Measurements from ENCODE around the gene CYP2A6.

Gene CYP2A6

DNA sequence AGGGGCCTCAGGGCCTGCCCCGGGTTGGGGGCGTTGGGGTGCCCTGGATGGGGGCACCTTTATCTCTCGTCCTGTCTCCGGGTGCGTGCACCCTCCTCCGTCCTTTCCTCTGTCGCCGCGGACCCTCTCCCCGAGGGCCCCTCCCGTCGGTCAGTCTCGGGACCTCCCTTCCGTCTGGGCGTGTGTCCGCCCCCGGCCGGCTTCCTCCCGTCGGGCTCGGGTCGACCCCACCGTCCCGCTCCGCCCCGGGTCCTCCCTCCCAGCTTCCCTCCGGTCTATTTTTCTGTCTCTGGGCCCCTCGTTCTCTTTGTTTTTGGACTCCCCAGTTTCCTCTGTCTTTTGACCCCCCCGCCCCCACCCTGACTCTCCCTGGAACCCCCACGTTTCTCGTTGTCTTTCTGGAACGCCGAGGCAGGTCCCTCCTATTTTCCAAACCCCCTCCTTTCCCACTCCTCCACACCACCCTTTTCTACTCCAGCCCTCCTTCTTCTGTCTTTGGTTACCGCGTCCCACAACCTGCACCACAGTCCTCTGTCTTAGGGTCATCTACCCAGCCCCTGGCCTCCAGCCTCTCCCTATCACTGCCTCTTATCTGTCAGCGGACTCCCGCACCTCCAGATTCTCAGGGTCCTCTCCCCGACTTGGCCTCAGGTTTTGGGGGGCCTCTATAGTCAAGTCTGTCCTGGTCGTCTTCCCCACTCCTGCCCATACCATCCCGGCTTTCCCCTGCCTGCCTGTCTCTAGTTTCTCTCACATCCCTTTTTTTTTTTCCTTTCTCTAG is 50.5 kb downstream of the CYP2A6 start:
- Histone ChIP-seq H3K4me3 (ENCODE audit: low read length) (peak overlapping the region; percentile 88), H3K4me1 (ENCODE audit: insufficient read depth, low read length) (peaks cover 45% of the 10 kb centered on the region), H3K36me3 (ENCODE audit: insufficient read depth, low read length) (peaks cover 39% of the 10 kb centered on the region)

DNA sequence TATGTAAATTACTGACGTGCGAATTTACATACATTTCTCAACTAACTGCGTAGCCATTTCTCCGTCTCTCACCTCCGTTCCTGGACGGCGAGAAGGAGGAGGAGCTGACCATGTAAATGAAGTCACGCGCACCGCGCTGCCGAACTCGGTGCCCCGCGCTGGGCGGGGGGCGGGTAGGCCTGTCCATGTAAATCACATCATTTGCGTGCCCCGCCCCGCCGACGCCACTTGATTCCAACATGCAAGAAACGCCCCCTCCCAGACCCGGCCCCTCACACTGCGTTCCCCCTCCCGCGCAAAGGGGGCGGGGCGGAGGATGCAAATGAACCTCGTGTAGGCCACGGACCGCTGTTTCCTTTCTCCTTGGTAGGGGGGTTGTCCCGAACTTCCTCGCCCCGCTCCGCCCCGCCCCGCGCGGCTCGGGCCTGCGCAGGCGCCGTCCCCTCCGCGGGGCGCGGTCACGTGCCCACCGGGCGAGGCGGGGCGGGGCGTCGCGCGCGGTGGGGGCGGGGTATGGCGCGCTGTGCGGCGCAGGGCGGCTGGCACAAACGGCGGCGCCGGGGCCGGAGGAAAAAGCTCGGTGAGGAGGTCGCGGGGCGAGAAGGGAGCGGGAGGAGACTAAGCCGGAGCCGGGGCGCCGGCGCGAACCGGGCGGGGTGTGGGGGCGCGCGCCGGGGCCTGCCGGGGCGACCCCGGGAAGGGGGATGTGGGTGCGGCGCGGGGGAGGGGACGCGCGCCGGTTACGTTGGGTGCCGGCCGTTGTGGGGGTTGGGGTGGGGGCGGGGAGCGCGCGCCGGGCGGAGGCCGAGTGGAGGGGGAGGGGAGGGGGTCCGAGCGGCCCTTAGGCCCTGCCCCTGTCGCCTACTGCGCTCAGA is 51.3 kb downstream of the CYP2A6 start, which contains the start of gene EGLN2:
Gene EGLN2, plus strand, starts transcription at position 509 of the 875 bp plus-strand sequence. CDS start 1,382 bp downstream, outside the sequence.
- peaks cover 40% of the 10 kb centered on the region for H3K4me1 ChIP-seq (ENCODE audit: insufficient read depth, low read length)

More for the DNA sequence above, 50.5 kb downstream of the CYP2A6 start:
- H3K9me3 ChIP-seq (ENCODE audit: low read length) = no peaks in the 10 kb centered on the region
- no peaks in the 10 kb centered on the region for H3K27me3 ChIP-seq (ENCODE audit: insufficient read depth, low read length)
- H2AFZ ChIP-seq (ENCODE audit: low read depth, low read length) = no peak overlapping the region

DNA sequence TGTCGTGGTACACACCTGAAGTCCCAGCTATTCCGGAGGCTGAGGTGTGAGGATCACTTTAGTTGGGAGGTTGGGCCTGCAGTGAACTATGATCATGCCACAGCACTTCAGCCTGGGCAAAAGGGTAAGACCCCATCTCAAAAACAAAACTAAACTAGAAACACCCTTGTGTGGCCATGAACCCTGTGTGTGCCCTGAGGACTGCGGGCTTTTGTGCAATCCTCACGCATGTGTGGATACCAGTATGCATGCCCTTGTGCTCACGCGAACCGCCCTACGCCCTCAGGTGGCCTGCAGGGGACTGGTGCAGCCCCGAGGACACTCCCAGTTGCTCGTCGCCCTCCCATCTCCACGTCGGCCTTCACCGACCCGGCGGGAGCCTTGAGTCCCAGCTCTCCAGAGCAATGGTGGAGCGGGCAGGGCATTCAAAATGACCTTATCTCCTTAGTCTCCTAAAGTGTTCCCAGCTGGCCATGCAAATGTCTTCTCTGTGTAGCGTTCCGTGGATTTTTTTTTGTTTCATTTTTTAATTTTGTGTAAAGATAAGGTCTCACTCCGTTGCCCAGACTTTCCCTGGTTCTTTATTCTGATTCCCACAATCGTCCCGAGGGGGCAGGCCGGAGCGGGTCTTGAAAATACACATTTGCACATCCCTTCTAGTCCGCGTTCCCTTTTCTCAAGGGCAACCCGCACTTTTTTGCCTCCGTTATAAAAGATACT is 52.1 kb downstream of the CYP2A6 start:
- Histone ChIP-seq H3K27me3 (ENCODE audit: insufficient read depth, low read length) (no peaks in the 10 kb centered on the region), H3K36me3 (ENCODE audit: insufficient read depth, low read length) (peaks cover 26% of the 10 kb centered on the region), H2AFZ (ENCODE audit: low read depth, low read length) (peak overlapping the region; percentile 56), H3K9me3 (ENCODE audit: low read length) (no peaks in the 10 kb centered on the region), H3K4me3 (ENCODE audit: low read length) (peak overlapping the region; percentile 58), H3K4me1 (ENCODE audit: insufficient read depth, low read length) (peaks cover 32% of the 10 kb centered on the region)

More for the DNA sequence above, 51.3 kb downstream of the CYP2A6 start, which contains the start of gene EGLN2:
- no peaks in the 10 kb centered on the region for H3K27me3 ChIP-seq (ENCODE audit: insufficient read depth, low read length)
- peak within 1 kb of the TSS; percentile 56 for H2AFZ ChIP-seq (ENCODE audit: low read depth, low read length)
- peak within 1 kb of the TSS; percentile 88 for H3K4me3 ChIP-seq (ENCODE audit: low read length)
- H3K9me3 ChIP-seq (ENCODE audit: low read length) = no peaks in the 10 kb centered on the region
- H3K36me3 ChIP-seq (ENCODE audit: insufficient read depth, low read length) = peaks cover 34% of the 10 kb centered on the region

DNA sequence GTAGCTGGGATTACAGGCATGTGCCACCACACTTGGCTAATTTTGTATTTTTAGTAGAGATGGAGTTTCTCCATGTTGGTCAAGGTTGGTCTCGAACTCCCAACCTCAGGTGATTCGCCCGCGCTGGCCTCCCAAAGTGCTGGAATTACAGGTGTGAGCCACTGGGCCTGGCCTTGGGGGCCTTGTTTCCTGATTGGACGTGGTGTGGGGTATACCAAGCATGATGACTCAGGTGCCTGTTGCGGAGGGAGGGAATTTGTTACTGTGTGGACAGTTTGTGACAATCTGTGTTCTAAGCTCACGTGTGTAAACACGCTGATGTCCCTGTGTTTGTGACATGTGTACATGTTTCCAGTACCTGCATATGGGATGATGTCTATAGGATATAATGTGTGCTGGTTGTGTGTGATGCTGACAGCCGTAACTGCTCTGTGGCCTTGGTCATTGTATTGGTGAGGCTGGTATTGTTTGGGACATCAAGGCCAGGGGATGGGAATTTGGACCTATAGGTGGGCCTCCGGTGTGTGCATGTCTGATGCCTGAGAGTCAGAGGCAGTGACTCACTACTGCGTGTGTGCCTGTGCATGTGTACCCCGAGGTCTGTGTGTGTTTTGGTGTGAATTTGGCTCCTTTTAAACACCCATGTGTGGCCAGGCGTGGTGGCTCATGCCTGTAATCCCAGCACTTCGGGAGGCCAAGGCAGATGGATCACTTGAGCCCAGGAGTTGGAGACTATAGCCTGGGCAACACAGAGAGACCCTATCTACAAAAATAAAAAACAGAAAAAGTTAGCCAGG is 52.9 kb downstream of the CYP2A6 start:
- Histone ChIP-seq H3K4me3 (ENCODE audit: low read length) (peak overlapping the region; percentile 58), H3K27me3 (ENCODE audit: insufficient read depth, low read length) (no peaks in the 10 kb centered on the region), H2AFZ (ENCODE audit: low read depth, low read length) (no peak overlapping the region), H3K36me3 (ENCODE audit: insufficient read depth, low read length) (peaks cover 19% of the 10 kb centered on the region), H3K4me1 (ENCODE audit: insufficient read depth, low read length) (peaks cover 24% of the 10 kb centered on the region), H3K9me3 (ENCODE audit: low read length) (no peaks in the 10 kb centered on the region)

All from neuron (in vitro differentiated cells).